GM13976 (cell line): ENCODE data around the gene APRT.

Experiments used
- DNase-seq: peaks from one replicate; pipeline ENCODE4 v3.0.0; 2012; ENCODE audit warnings: low spot score
- CTCF ChIP-seq: IDR thresholded peaks from 2 replicates; pipeline ENCODE4 v1.5.1; 2012; ENCODE audit warnings: borderline replicate concordance, mild to moderate bottlenecking; ENCODE audit not compliant: insufficient read depth; ENCODE audit errors: extremely low read depth, missing control alignments, control extremely low read depth
- in situ Hi-C: fragments of 300-500 bp; cut with MboI; formaldehyde crosslinking; loops from one replicate; pipeline ENCODE4 v1.12.0; 2022; ENCODE audit warnings: low sequenced_read_pairs, mixed read lengths, inconsistent platforms; ENCODE audit not compliant: unreplicated experiment

The APRT gene

GRCh38 chr16:88784074-88784855 is 27.5 kb downstream of the APRT start:
- in situ Hi-C loops = no loop called here

GRCh38 chr16:88783391-88784073 is 28.2 kb downstream of the APRT start:
- in situ Hi-C loops = no loop called here
- DNase-seq = no peak
- TF ChIP-seq CTCF = no peak

More at GRCh38 chr16:88784074-88784855, 27.5 kb downstream of the APRT start:
- TF ChIP-seq CTCF = peak; percentile 43
- DNase-seq = peak; percentile 72

- in situ Hi-C loops = no loop called here
These were observed 29.0 kb downstream of the APRT start for GRCh38 chr16:88782454-88783390.

GRCh38 chr16:88781140-88782077 is 30.3 kb downstream of the APRT start:
- peak; percentile 85 for DNase-seq
- no peak for TF ChIP-seq CTCF
- in situ Hi-C loops = no loop called here

More at GRCh38 chr16:88782454-88783390, 29.0 kb downstream of the APRT start:
- no peak for DNase-seq
- TF ChIP-seq CTCF = no peak

GRCh38 chr16:88780142-88781062 is 31.3 kb downstream of the APRT start:
- no peak for DNase-seq
- no peak for TF ChIP-seq CTCF
- in situ Hi-C loops = no loop called here
